Thoracic aorta (tissue), 2 donors: Measurements from ENCODE around the gene SULF2. TPM values are rescaled to one million over a fixed set of nuclear protein-coding genes. Genes with fewer than 3 reads are reported as not detected.
"Not testable (repeated sequence)": the region's sequence is repeated elsewhere in the genome, so short reads cannot be mapped to it uniquely, and the experiment has no call there.

Experiments used
- ATAC-seq: fragments of 150-250 bp; one replicate; pipeline ENCODE4 v1.8.0; 2017; ENCODE audit warnings: low read depth; ENCODE audit not compliant: insufficient number of reproducible peaks, low FRiP score
- DNase-seq: peaks from one replicate; pipeline ENCODE4 v3.0.0-alpha.2; 2020; ENCODE audit warnings: low spot score
- H3K27ac ChIP-seq, 2 donors: fragments of 200-600 bp; sonication (generic); 1 replicate in 1 of 2; 2 replicates in 1 of 2; pipeline ENCODE4 v1.5.1; 2016; ENCODE audit warnings: mild to moderate bottlenecking in 2 of 2, moderate library complexity in 2 of 2
- H3K27me3 ChIP-seq: fragments of 200-600 bp; sonication (generic); replicated peaks from 2 replicates; pipeline ENCODE4 v1.6.0; 2016; ENCODE audit warnings: mild to moderate bottlenecking; ENCODE audit not compliant: insufficient read depth
- H3K36me3 ChIP-seq: fragments of 200-600 bp; sonication (generic); one replicate; pipeline ENCODE4 v1.5.1; 2016
- H3K4me1 ChIP-seq, 2 donors: fragments of 200-600 bp; sonication (generic); 1 replicate in 1 of 2; 2 replicates in 1 of 2; pipeline versions ENCODE4 v1.5.1 to v1.6.0; 2016; ENCODE audit warnings: low read depth in 2 of 2, mild to moderate bottlenecking in 1 of 2; ENCODE audit not compliant: control insufficient read depth in 1 of 2
- H3K4me3 ChIP-seq: fragments of 200-600 bp; sonication (generic); 2 replicates; pipeline ENCODE4 v1.5.1; 2016; ENCODE audit warnings: mild to moderate bottlenecking
- H3K9me3 ChIP-seq: fragments of 200-600 bp; sonication (generic); 2 replicates; pipeline ENCODE4 v1.5.1; 2016
- total RNA-seq, 2 donors: library from RNA; depleted of rRNA; stranded (reverse); fragments of >200 nt; gene quantifications; one replicate each; pipeline versions ENCODE4 v1.1.0 to v1.2.3, GENCODE V29; 2016
- TF ChIP-seq, protein P1 (sequence below): fragments of 200-600 bp; sonication (generic); IDR thresholded peaks from one replicate; pipeline ENCODE4 v1.5.1; 2019; ENCODE audit warnings: antibody characterized with exemption

The SULF2 gene
- total RNA-seq, 2 donors from 2014 or later = 39.0 to 53.9 TPM

DNA sequence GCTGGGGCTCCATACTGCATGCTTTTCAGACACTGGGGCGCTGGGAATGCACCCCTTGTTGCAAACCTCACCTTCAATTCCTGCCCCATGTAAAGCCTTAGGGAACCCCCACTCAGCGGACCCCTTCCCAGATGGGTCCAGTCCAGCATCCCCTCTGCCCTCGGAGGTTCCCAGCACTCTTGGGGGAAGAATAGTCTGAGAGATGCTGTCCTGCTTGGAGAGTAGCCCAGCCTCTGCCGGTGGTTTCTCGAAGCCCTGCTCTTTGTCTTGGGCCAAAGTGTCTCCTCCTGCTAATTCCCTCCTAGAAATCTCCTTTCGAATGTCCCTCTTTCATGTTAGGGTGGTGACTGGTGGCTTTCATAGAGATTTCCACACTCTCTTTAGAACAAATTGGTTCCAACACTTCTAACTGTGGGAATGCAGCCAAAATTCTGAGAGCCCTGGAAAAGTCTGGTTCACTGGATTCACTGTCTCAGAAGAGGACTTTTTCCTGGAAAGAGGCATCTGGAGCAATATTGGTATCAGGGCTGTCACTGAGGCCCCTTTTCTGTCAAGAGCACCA, 24.9 kb upstream of the SULF2 start:
- no peaks in the 10 kb centered on the region for H3K9me3 ChIP-seq
- no peaks in the 10 kb centered on the region for H3K4me1 ChIP-seq
- DNase-seq = no peak
- H3K27ac ChIP-seq = no peak overlapping the region
- no peak overlapping the region for H3K4me3 ChIP-seq
- TF ChIP-seq, protein P1, sequence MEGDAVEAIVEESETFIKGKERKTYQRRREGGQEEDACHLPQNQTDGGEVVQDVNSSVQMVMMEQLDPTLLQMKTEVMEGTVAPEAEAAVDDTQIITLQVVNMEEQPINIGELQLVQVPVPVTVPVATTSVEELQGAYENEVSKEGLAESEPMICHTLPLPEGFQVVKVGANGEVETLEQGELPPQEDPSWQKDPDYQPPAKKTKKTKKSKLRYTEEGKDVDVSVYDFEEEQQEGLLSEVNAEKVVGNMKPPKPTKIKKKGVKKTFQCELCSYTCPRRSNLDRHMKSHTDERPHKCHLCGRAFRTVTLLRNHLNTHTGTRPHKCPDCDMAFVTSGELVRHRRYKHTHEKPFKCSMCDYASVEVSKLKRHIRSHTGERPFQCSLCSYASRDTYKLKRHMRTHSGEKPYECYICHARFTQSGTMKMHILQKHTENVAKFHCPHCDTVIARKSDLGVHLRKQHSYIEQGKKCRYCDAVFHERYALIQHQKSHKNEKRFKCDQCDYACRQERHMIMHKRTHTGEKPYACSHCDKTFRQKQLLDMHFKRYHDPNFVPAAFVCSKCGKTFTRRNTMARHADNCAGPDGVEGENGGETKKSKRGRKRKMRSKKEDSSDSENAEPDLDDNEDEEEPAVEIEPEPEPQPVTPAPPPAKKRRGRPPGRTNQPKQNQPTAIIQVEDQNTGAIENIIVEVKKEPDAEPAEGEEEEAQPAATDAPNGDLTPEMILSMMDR = no peak
- ATAC-seq = no peak
- H3K36me3 ChIP-seq = no peaks in the 10 kb centered on the region
- H3K27me3 ChIP-seq = no peaks in the 10 kb centered on the region

DNA sequence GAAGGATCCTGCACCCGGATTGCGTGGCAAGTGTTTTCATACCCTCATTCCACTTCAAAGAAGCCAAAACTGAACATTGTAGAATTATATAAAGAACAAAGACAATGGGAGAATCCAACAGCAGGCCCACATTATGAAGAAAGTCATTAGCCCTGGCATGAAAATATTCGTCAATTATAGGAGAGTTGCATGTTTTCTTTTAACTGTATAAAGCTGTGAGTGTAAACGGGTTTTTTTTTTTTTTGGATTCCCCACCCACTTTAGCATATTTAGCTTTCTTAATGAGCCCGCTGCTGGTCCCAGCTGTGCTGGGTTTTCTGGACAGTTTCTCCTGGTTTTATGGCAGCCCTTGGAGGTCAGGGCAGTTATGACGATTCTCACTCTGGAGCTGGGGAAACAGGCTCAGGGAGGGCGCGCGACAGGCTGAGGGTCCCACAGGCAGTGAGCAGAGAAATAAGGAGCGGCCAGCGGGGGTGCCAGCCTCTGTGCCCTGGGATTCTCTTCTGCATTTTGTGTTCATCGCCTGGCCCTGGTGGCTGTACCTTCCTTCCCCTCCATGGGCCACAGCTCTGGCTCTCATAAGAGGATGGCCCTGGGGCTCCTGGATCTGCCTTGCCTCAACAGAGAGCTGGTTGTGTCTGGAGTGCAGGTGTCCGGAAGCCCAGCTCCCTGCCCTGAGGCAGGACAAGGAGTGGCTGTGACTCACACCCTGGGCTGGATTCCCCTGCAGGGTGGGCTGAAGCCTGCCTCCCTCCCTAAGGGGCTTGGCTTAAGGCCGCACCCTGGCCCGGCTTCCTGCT, 24.1 kb upstream of the SULF2 start:
- no peaks in the 10 kb centered on the region for H3K27me3 ChIP-seq
- TF ChIP-seq, protein P1 = no peak
- no peaks in the 10 kb centered on the region for H3K9me3 ChIP-seq
- H3K36me3 ChIP-seq = no peaks in the 10 kb centered on the region
- DNase-seq (no peak), ATAC-seq (no peak)
- no peak overlapping the region for H3K4me3 ChIP-seq
- H3K27ac ChIP-seq = no peak overlapping the region
- H3K4me1 ChIP-seq = no peaks in the 10 kb centered on the region

DNA sequence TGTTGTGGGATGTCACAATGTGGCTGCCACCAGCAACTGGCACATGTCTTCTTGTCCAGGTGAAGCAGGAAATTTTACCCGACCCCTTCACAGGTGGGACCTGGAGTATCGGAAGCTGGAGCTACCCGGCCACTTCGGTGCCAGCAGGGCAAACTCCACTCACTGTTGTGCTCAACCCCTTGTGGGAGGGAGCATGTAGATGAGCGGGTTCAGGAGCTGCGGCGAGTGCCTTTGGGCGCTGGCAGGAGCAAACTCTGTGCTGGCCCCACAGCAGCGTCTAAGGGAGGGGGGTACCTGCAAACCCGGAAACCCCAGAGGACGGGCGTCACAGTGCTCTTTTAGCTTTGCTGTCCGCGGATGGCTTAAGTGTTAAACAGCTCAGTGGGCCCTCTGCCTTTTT, 20.7 kb upstream of the SULF2 start:
- TF ChIP-seq, protein P1 = no peak
- Histone ChIP-seq H3K27ac (no peak overlapping the region), H3K4me1 (no peaks in the 10 kb centered on the region), H3K36me3 (no peaks in the 10 kb centered on the region), H3K4me3 (no peak overlapping the region), H3K9me3 (no peaks in the 10 kb centered on the region), H3K27me3 (no peaks in the 10 kb centered on the region)
- no peak for ATAC-seq
- no peak for DNase-seq

DNA sequence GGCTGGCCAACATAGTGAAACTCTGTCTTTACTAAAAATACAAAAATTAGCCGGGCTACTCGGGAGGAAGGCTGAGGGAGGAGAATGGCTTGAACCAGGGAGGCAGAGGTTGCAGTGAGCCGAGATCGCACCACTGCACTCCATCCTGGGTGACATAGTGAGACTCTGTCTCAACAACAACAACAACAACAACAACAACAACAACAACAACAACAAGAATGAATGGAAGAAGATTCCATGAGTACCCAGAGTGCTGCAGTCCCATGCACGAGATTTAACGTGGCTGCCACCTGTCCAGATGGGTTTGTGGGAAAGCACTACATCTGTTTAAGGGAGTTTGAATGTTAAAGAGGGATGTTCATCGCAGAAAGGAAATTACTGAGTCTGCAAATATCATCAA, 19.7 kb upstream of the SULF2 start:
- not testable (repeated sequence) for H3K27me3 ChIP-seq, H3K36me3 ChIP-seq, ATAC-seq, H3K4me3 ChIP-seq, H3K4me1 ChIP-seq, DNase-seq, H3K27ac ChIP-seq, H3K9me3 ChIP-seq

DNA sequence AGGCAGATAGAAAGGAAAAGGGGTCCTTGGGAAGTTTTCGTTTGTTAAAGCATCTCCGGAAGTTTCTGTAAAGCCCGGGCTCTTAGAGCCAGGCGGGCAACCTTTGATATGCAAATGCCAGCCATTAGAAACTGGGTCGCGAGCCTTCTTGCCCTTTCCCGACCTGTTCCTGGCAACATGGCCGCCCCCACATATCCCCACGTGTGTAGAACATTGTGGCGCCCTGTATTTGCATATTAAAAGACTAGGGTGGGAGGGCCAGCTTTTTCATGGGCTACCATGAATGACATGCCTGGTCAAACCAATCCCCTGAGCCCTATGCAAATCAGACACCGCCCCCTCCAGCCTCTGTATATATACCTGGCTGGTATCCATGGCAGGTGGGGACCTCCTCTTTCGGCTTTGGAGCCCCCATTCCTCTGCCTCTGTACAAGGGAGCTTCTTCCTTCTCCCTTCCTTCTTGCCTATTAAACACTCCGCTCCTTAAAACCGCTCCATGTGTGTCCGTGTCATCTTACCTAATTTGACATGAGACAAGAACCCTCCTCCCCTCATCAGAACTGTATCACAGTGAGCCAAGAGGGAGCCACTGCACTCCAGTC, 19.0 kb upstream of the SULF2 start:
- not testable (repeated sequence) for H3K9me3 ChIP-seq, ATAC-seq, H3K27me3 ChIP-seq, DNase-seq, H3K27ac ChIP-seq, H3K36me3 ChIP-seq, H3K4me3 ChIP-seq, H3K4me1 ChIP-seq

DNA sequence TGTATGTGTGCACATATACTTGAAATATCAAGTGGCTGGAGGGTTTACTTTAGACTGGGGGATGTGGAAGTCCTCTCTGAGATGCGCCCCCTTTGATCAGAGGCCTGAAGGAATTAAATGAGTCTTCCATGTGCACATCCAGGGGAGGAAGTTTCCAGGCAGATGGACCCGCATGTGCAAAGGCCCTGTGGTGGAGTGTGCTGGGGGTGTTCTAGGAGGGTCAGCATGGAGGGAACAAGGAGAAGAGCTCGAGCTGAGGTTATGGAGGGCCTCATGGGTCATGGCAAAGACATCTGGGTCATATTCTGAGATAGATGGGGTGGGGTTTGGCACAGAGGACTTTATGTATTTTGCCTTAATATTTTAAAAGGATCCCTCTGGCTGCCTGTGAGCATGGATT, 17.7 kb upstream of the SULF2 start:
- Histone ChIP-seq H3K27me3 (no peaks in the 10 kb centered on the region), H3K9me3 (no peaks in the 10 kb centered on the region), H3K36me3 (no peaks in the 10 kb centered on the region), H3K27ac (no peak overlapping the region), H3K4me3 (no peak overlapping the region), H3K4me1 (no peaks in the 10 kb centered on the region)
- DNase-seq (no peak), ATAC-seq (no peak)
- TF ChIP-seq, protein P1 = no peak
